ENCODE results near the gene GOT1. TPM values are rescaled to one million over a fixed set of nuclear protein-coding genes. Genes with fewer than 3 reads are reported as not detected.

GOT1 gene
- total and polyA plus RNA-seq, 4 donors, result 73.5 to 271 (median 123) TPM

- TF ChIP-seq REST (IDR thresholded peaks at IDR 0.05), result no peak
- no peak for TF ChIP-seq HNF4G (IDR thresholded peaks at IDR 0.05)
- TF ChIP-seq YY1 (IDR thresholded peaks at IDR 0.05), result no peak
These were observed 61.8 kb downstream of the GOT1 start (continued) for GRCh38 chr10:99368646-99369045.

- Histone ChIP-seq H3K36me3 (ENCODE audit: control insufficient read depth in 4 of 4, insufficient read depth in 3 of 4, low read depth in 1 of 4, low read length in 3 of 4) (no peaks in the 10 kb centered on the region), H3K4me3 (ENCODE audit: low read depth in 1 of 3, low read length in 3 of 3) (no peak overlapping the region), H3K9me3 (ENCODE audit: control insufficient read depth in 4 of 4, low read length in 3 of 4) (no peaks in the 10 kb centered on the region), H3K9ac (ENCODE audit: low read depth in 1 of 2, low read length in 2 of 2) (no peak overlapping the region), H3K27me3 (ENCODE audit: control insufficient read depth in 4 of 4, insufficient read depth in 4 of 4, low read length in 3 of 4) (no peaks in the 10 kb centered on the region), H3K27ac (ENCODE audit: low read depth in 1 of 2, low read length in 2 of 2) (no peak overlapping the region), H3K4me1 (ENCODE audit: control insufficient read depth in 4 of 4, insufficient read depth in 4 of 4, low read length in 3 of 4) (peaks cover 0 to 10% (median 7%) of the 10 kb centered on the region in 4 donors)
- WGBS, result 87% methylated on average over 2 of the region's 2 CpGs
- no peak for DNase-seq (ENCODE audit: low spot score)
- TF ChIP-seq HNF4A (conservative IDR thresholded peaks at IDR 0.05), result no peak
- TF ChIP-seq FOXA1 (IDR thresholded peaks at IDR 0.05), result no peak
- TF ChIP-seq ATF3 (IDR thresholded peaks at IDR 0.05), result no peak
- no peak for TF ChIP-seq JUND (IDR thresholded peaks at IDR 0.05)
- no peak for TF ChIP-seq HNF4G (IDR thresholded peaks at IDR 0.05)
- TF ChIP-seq MAX (IDR thresholded peaks at IDR 0.05), result no peak
- no peak for TF ChIP-seq REST (IDR thresholded peaks at IDR 0.05)
- no peak for TF ChIP-seq RXRA (IDR thresholded peaks at IDR 0.05)
- no peak for TF ChIP-seq CTCF (IDR thresholded peaks at IDR 0.05; ENCODE audit: low read depth, low read length, missing input control)
- TF ChIP-seq FOXA2 (IDR thresholded peaks at IDR 0.05), result no peak
- no peak for TF ChIP-seq EGR1 (IDR thresholded peaks at IDR 0.05; ENCODE audit: low read depth in 2 of 2)
- TF ChIP-seq NR2F2 (IDR thresholded peaks at IDR 0.05), result no peak
- no peak for TF ChIP-seq YY1 (IDR thresholded peaks at IDR 0.05)
- no peak for TF ChIP-seq RAD21 (IDR thresholded peaks at IDR 0.05)
- no peak for TF ChIP-seq ZBTB33 (IDR thresholded peaks at IDR 0.05)
- TF ChIP-seq GABPA (IDR thresholded peaks at IDR 0.05 in 1 of 2, conservative IDR thresholded peaks at IDR 0.05 in 1 of 2), result no peak
- TF ChIP-seq TAF1 (conservative IDR thresholded peaks at IDR 0.05), result no peak
These were observed 63.8 kb downstream of the GOT1 start for GRCh38 chr10:99366666-99367065.

Measured in liver (tissue), 9 donors.